Astrocyte (in vitro differentiated cells and primary cell): ENCODE data around the gene NR4A2.

Source experiments
- CTCF ChIP-seq: IDR thresholded peaks from 2 replicates; pipeline ENCODE4 v1.5.1; 2011; ENCODE audit warnings: low read depth, mild to moderate bottlenecking, inconsistent platforms, low read length, moderate library complexity; ENCODE audit not compliant: insufficient read depth
- EZH2 ChIP-seq: IDR thresholded peaks from 2 replicates; pipeline ENCODE4 v1.6.1; 2012; ENCODE audit warnings: mild to moderate bottlenecking, low read length, inconsistent platforms; ENCODE audit not compliant: insufficient read depth

- TF ChIP-seq CTCF (no peak), EZH2 (no peak)
These were observed 10.0 kb upstream of the NR4A2 start for GRCh38 chr2:156342254-156343095.
